IMR-90 (cell line): ENCODE data around the gene GINS1. TPM values are rescaled to one million over a fixed set of nuclear protein-coding genes. Genes with fewer than 3 reads are reported as not detected.

Experiments used
- polyA plus RNA-seq, 3 experiments: library from polyadenylated mRNA; depleted of rRNA; stranded (reverse); fragments of >200 nt; gene quantifications; 2 replicates each; pipeline ENCODE4 v1.2.3, GENCODE V29; 2012; ENCODE audit warnings: low replicate concordance in 1 of 3
- total RNA-seq: library from RNA; depleted of rRNA; stranded (reverse); fragments of >200 nt; gene quantifications from 2 replicates; pipeline ENCODE4 v1.2.3, GENCODE V29; 2012; rRNA removed

The GINS1 gene
- total and polyA plus RNA-seq, 2 of the 4 experiments (the other 2 are of a cell fraction), result 4.9 to 6.6 TPM

Other genes starting within 250 kb of the GINS1 start
- 53.6 and 61.1 TPM in 2 replicates for gene ENTPD6, start 212.0 kb upstream of the GINS1 start, total RNA-seq
- gene ENTPD6, start 212.0 kb upstream of the GINS1 start, polyA plus RNA-seq (2012; rRNA removed), result 98.4 and 98.6 TPM in 2 replicates
- gene PYGB, start 159.6 kb upstream of the GINS1 start, total RNA-seq, result 72.4 and 81.4 TPM in 2 replicates
- 83.1 TPM in 2 replicates for gene PYGB, start 159.6 kb upstream of the GINS1 start, polyA plus RNA-seq (2012; rRNA removed)
- gene ABHD12, start 16.8 kb upstream of the GINS1 start, total RNA-seq, result 64.2 and 80.7 TPM in 2 replicates
- 84.0 and 108 TPM in 2 replicates for gene ABHD12, start 16.8 kb upstream of the GINS1 start, polyA plus RNA-seq (2012; rRNA removed)
- gene NINL, start 177.9 kb downstream of the GINS1 start, total RNA-seq, result 3.0 and 3.6 TPM in 2 replicates
- gene NINL, start 177.9 kb downstream of the GINS1 start, polyA plus RNA-seq (2012; rRNA removed), result 10.4 and 11.2 TPM in 2 replicates
- gene NANP, start 216.3 kb downstream of the GINS1 start, total RNA-seq, result 7.2 and 10.0 TPM in 2 replicates
- gene NANP, start 216.3 kb downstream of the GINS1 start, polyA plus RNA-seq (2012; rRNA removed), result 4.0 and 4.9 TPM in 2 replicates